Hepatocyte (in vitro differentiated cells): ENCODE results near the gene RNF224. TPM values are rescaled to one million over a fixed set of nuclear protein-coding genes. Genes with fewer than 3 reads are reported as not detected.

Experiments
- DNase-seq: peaks from one replicate; pipeline ENCODE4 v3.0.0-alpha.2; 2016; ENCODE audit warnings: low spot score
- H2AFZ ChIP-seq: fragments of 200-600 bp; sonication (generic); 2 replicates; pipeline ENCODE4 v1.6.0; 2016; ENCODE audit warnings: antibody characterized with exemption, mild to moderate bottlenecking
- H3K27ac ChIP-seq: fragments of 200-600 bp; sonication (generic); 2 replicates; pipeline ENCODE4 v1.5.1; 2016; ENCODE audit warnings: mild to moderate bottlenecking
- H3K27me3 ChIP-seq: fragments of 200-600 bp; sonication (generic); 2 replicates; pipeline ENCODE4 v1.6.1; 2016
- H3K36me3 ChIP-seq: fragments of 200-600 bp; sonication (generic); replicated peaks from 2 replicates; pipeline ENCODE4 v1.5.1; 2016; ENCODE audit warnings: low read depth; ENCODE audit not compliant: insufficient read depth
- H3K4me1 ChIP-seq: fragments of 200-600 bp; sonication (generic); 2 replicates; pipeline ENCODE4 v1.5.1; 2016; ENCODE audit warnings: mild to moderate bottlenecking, moderate library complexity; ENCODE audit not compliant: insufficient read depth
- H3K4me2 ChIP-seq: fragments of 200-600 bp; sonication (generic); 2 replicates; pipeline ENCODE4 v1.6.0; 2016
- H3K4me3 ChIP-seq: fragments of 200-600 bp; sonication (generic); 2 replicates; pipeline ENCODE4 v1.5.1; 2016; ENCODE audit warnings: mild to moderate bottlenecking
- H3K79me2 ChIP-seq: fragments of 200-600 bp; sonication (generic); 2 replicates; pipeline ENCODE4 v1.6.0; 2017; ENCODE audit warnings: mild to moderate bottlenecking
- H3K9me2 ChIP-seq: fragments of 200-600 bp; sonication (generic); replicated peaks from 2 replicates; pipeline ENCODE4 v1.6.0; 2017; ENCODE audit warnings: mild to moderate bottlenecking; ENCODE audit not compliant: insufficient read depth
- H3K9me3 ChIP-seq: fragments of 200-600 bp; sonication (generic); 2 replicates; pipeline ENCODE4 v1.5.1; 2016; ENCODE audit warnings: low read depth, mild to moderate bottlenecking
- H4K20me1 ChIP-seq: fragments of 200-600 bp; sonication (generic); 2 replicates; pipeline ENCODE4 v1.6.0; 2016; ENCODE audit warnings: mild to moderate bottlenecking; ENCODE audit not compliant: insufficient read depth, poor library complexity, severe bottlenecking
- EZH2 ChIP-seq: fragments of 200-600 bp; sonication (generic); IDR thresholded peaks from 2 replicates; pipeline ENCODE4 v1.6.1; 2016; ENCODE audit warnings: antibody characterized with exemption, mild to moderate bottlenecking, borderline replicate concordance
- EZH2phosphoT487 ChIP-seq: fragments of 200-600 bp; sonication (generic); IDR thresholded peaks from one replicate; pipeline ENCODE4 v1.6.1; 2018; ENCODE audit warnings: antibody characterized with exemption, mild to moderate bottlenecking, low read depth, moderate library complexity; ENCODE audit not compliant: unreplicated experiment, severe bottlenecking
- WGBS: methylation state at CpG from one replicate; pipeline ENCODE4 v1.1.6; 2016; ENCODE audit warnings: low lambda C conversion rate; ENCODE audit errors: missing lambda C conversion rate; 5-methylcytosine and 5-hydroxymethylcytosine counted together
- polyA plus RNA-seq: library from polyadenylated mRNA; unstranded; fragments of >200 nt; fragmentation: Nextera tagmentation; extraction: Ambion mirVana; gene quantifications from 2 replicates; pipeline ENCODE4 v1.2.1, GENCODE V29; 2016
- total RNA-seq: library from RNA; depleted of rRNA; stranded (reverse); fragments of >200 nt; gene quantifications from 2 replicates; pipeline ENCODE4 v1.2.3, GENCODE V29; 2014
- TF ChIP-seq, protein P1 (sequence below): fragments of 200-600 bp; sonication (generic); IDR thresholded peaks from 2 replicates; pipeline ENCODE4 v1.5.1; 2016; ENCODE audit warnings: antibody characterized with exemption, mild to moderate bottlenecking; ENCODE audit not compliant: poor library complexity

RNF224 gene
- total and polyA plus RNA-seq, 2 experiments from 2014 or later, result 1.1 to 1.4 TPM

GRCh38 chr9:137243626-137244485 lies 16.6 kb downstream of the RNF224 start:
- Histone ChIP-seq H4K20me1 (peaks cover 24% of the 10 kb centered on the region), H3K27ac (no peak overlapping the region), H3K4me1 (peaks cover 18% of the 10 kb centered on the region), H2AFZ (no peak overlapping the region), H3K36me3 (no peaks in the 10 kb centered on the region), H3K4me3 (no peak overlapping the region), H3K27me3 (no peaks in the 10 kb centered on the region), H3K9me3 (no peaks in the 10 kb centered on the region), H3K79me2 (peaks cover 39% of the 10 kb centered on the region), H3K9me2 (no peaks in the 10 kb centered on the region), H3K4me2 (peak overlapping the region; percentile 94)
- WGBS, result 65% methylated on average over 15 of the region's 15 CpGs
- no peak for DNase-seq
- no peak for TF ChIP-seq EZH2phosphoT487
- TF ChIP-seq EZH2, result no peak
- TF ChIP-seq, protein P1, sequence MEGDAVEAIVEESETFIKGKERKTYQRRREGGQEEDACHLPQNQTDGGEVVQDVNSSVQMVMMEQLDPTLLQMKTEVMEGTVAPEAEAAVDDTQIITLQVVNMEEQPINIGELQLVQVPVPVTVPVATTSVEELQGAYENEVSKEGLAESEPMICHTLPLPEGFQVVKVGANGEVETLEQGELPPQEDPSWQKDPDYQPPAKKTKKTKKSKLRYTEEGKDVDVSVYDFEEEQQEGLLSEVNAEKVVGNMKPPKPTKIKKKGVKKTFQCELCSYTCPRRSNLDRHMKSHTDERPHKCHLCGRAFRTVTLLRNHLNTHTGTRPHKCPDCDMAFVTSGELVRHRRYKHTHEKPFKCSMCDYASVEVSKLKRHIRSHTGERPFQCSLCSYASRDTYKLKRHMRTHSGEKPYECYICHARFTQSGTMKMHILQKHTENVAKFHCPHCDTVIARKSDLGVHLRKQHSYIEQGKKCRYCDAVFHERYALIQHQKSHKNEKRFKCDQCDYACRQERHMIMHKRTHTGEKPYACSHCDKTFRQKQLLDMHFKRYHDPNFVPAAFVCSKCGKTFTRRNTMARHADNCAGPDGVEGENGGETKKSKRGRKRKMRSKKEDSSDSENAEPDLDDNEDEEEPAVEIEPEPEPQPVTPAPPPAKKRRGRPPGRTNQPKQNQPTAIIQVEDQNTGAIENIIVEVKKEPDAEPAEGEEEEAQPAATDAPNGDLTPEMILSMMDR, result no peak

DNA sequence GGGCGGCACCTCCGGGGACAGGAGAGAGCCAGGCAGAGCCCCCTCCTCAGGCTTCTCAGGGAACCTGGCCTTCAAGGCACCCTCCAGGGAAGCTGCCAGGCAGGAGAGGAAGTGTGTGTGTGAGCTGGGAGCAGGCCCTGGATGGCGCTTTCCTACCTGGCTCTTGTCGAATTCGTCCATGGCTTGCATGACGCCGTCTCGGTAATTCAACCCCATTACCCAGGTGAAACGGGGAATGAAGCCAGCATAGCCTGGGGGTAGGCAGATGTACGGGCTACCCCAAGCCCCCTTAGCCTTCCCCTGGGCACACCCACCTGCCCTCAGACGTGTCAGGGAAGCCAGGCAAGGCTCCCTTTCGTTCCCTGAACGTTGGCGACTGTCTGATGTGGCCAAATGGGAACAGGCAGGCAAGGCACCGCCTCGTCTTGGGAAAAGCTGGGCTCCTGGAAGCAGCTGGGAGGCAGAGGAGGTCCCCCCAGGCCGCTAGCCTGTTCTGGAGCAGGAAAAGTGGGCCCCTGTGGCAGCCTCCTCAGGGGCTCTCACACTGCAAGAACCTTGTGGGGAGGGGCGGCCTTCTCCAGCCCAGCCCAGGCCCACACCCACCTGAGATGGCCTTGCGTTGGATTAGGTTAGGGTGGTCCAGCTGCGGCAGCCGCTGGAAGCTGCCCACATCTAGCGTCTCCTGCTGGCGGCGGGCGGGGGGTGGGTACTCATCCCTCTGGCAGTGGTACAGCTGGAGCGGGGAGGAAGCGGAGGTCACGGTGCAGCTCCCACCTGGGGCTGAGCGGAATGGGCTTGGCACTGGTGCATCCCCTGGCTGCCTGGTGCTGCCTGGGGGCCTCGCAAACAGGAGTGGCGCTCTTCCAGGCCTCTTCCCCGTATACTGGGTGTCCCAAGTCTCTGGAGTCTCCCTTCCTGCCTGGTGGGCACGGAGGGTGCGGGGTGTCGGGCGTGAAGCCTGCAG lies 17.5 kb downstream of the RNF224 start:
- Histone ChIP-seq H3K4me3 (no peak overlapping the region), H3K27ac (no peak overlapping the region), H3K79me2 (peaks cover 29% of the 10 kb centered on the region), H3K4me2 (no peak overlapping the region), H3K36me3 (no peaks in the 10 kb centered on the region), H2AFZ (no peak overlapping the region), H3K4me1 (peaks cover 9% of the 10 kb centered on the region), H3K27me3 (no peaks in the 10 kb centered on the region), H4K20me1 (peaks cover 24% of the 10 kb centered on the region), H3K9me2 (no peaks in the 10 kb centered on the region), H3K9me3 (no peaks in the 10 kb centered on the region)
- DNase-seq, result peak; percentile 9
- TF ChIP-seq EZH2phosphoT487, result no peak
- no peak for TF ChIP-seq EZH2
- TF ChIP-seq, protein P1, result no peak
- 59% methylated on average over 35 of the region's 36 CpGs for WGBS

DNA sequence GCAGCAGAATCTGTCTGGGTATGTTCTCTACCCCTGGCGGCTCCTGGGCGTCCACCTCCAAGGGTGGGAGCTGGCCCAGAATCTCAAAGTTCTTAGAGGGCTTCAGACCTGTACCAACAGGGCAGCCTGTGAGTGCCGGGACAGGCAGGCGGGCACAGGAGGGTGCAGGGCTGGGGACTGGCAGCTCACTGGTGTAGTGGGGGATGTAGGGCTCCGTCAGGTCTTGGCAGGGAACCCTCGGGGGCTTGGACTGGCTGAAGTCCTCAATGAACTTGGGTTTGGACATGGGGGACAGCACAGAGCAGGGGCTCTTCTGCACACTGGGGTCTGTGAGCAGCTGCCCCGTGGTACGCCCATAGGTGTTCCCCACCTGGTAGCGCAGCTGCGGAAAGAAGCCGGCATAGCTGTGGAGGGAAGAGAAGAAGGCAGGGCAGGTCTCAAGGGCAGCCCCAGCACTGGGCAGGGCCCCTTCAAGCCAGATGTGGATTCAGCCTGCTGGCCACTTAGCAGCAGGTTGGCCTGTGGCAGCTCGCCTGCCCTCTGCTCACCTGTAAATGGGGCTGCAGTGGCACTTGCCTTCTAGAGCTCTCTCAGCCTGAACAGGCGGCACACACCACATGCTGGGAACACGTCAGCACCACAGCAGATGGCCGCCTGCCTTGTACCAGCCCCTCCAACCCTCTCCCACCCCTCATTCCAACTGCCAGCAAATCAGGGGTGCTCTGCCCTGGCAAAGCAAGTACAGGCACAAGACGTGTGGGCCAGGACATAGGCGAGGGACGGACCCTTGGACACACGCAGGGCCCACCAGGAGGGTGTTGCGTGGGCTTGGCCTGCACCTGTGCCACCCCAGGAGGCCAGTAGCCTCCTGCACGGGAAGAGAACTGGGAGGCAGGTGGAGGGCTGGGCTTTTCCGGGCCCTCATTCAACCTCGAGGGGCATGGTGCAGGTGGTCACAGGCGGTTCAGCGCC lies 18.4 kb downstream of the RNF224 start:
- H3K79me2 ChIP-seq, result peaks cover 29% of the 10 kb centered on the region
- WGBS, result 94% methylated on average over 25 of the region's 25 CpGs
- peak; percentile 5 for DNase-seq
- H3K27me3 ChIP-seq, result no peaks in the 10 kb centered on the region
- no peak overlapping the region for H3K27ac ChIP-seq
- no peaks in the 10 kb centered on the region for H3K9me3 ChIP-seq
- no peak for TF ChIP-seq EZH2phosphoT487
- TF ChIP-seq, protein P1, result no peak
- TF ChIP-seq EZH2, result no peak
- H3K4me2 ChIP-seq, result no peak overlapping the region
- H3K9me2 ChIP-seq, result no peaks in the 10 kb centered on the region
- no peak overlapping the region for H3K4me3 ChIP-seq
- no peaks in the 10 kb centered on the region for H3K36me3 ChIP-seq
- peaks cover 24% of the 10 kb centered on the region for H4K20me1 ChIP-seq
- H2AFZ ChIP-seq, result no peak overlapping the region
- peaks cover 8% of the 10 kb centered on the region for H3K4me1 ChIP-seq
